SK-N-SH (cell line): ENCODE results near the gene CDC42SE2.

ENCODE experiments used
- EP300 ChIP-seq, 2 experiments: IDR thresholded peaks; 2 replicates each; pipeline versions ENCODE4 v1.4.0 to v1.6.1; 2012; ENCODE audit warnings: borderline replicate concordance in 1 of 2, low read depth in 1 of 2, low read length in 1 of 2
- FOSL2 ChIP-seq: IDR thresholded peaks from 2 replicates; pipeline ENCODE4 v1.4.0; 2012; ENCODE audit warnings: low read depth, mild to moderate bottlenecking, moderate library complexity, borderline replicate concordance
- POLR2AphosphoS5 ChIP-seq: IDR thresholded peaks from 2 replicates; pipeline ENCODE4 v1.6.1; 2012; ENCODE audit warnings: low read depth, low read length
- RCOR1 ChIP-seq: fragments of 150-350 bp; IDR thresholded peaks from 2 replicates; pipeline ENCODE4 v1.6.1; 2017; ENCODE audit warnings: antibody characterized with exemption, low read length
- REST ChIP-seq: IDR thresholded peaks from 2 replicates; pipeline ENCODE4 v1.6.1; 2012; ENCODE audit warnings: mild to moderate bottlenecking, low read depth, low read length, moderate library complexity
- SMC3 ChIP-seq: IDR thresholded peaks from 2 replicates; pipeline ENCODE4 v1.6.1; 2012; ENCODE audit warnings: low read depth, low read length, improper control_type of control experiment
- TAF1 ChIP-seq: IDR thresholded peaks from 2 replicates; pipeline ENCODE4 v1.6.1; 2012; ENCODE audit warnings: low read depth, mild to moderate bottlenecking, low read length, moderate library complexity, borderline replicate concordance
- TCF12 ChIP-seq: IDR thresholded peaks from 2 replicates; pipeline ENCODE4 v1.4.0; 2012
- YY1 ChIP-seq: IDR thresholded peaks from 2 replicates; pipeline ENCODE4 v1.4.0; 2012; ENCODE audit warnings: low read depth, mild to moderate bottlenecking
- ZBTB33 ChIP-seq: IDR thresholded peaks from 2 replicates; pipeline ENCODE4 v1.4.0; 2012; ENCODE audit warnings: low read depth, borderline replicate concordance
- TF ChIP-seq, protein P1 (sequence below): IDR thresholded peaks from 2 replicates; pipeline ENCODE4; 2012
- TF ChIP-seq, protein P2 (sequence below): IDR thresholded peaks from 2 replicates; pipeline ENCODE4 v1.4.0; 2012; ENCODE audit warnings: low read depth, borderline replicate concordance
- TF ChIP-seq, protein P3 (sequence below): fragments of 200-600 bp; sonication (generic); IDR thresholded peaks from 2 replicates; pipeline ENCODE4 v1.6.1; 2017; ENCODE audit warnings: antibody characterized with exemption, mild to moderate bottlenecking, moderate library complexity

GRCh38 chr5:131279204-131279603 is 15.4 kb downstream of the CDC42SE2 start:
- TF ChIP-seq, protein P1, sequence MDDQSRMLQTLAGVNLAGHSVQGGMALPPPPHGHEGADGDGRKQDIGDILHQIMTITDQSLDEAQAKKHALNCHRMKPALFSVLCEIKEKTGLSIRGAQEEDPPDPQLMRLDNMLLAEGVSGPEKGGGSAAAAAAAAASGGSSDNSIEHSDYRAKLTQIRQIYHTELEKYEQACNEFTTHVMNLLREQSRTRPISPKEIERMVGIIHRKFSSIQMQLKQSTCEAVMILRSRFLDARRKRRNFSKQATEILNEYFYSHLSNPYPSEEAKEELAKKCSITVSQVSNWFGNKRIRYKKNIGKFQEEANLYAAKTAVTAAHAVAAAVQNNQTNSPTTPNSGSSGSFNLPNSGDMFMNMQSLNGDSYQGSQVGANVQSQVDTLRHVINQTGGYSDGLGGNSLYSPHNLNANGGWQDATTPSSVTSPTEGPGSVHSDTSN, result no peak
- TF ChIP-seq TAF1 (no peak), REST (no peak), EP300 (IDR thresholded peaks at IDR 0.05; ENCODE audit: borderline replicate concordance in 1 of 2, low read depth in 1 of 2, low read length in 1 of 2) (no peak), ZBTB33 (no peak), FOSL2 (no peak), RCOR1 (no peak), YY1 (no peak), SMC3 (no peak), TCF12 (no peak), POLR2AphosphoS5 (no peak)
- TF ChIP-seq, protein P2, sequence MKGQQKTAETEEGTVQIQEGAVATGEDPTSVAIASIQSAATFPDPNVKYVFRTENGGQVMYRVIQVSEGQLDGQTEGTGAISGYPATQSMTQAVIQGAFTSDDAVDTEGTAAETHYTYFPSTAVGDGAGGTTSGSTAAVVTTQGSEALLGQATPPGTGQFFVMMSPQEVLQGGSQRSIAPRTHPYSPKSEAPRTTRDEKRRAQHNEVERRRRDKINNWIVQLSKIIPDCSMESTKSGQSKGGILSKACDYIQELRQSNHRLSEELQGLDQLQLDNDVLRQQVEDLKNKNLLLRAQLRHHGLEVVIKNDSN, result no peak
- TF ChIP-seq, protein P3, sequence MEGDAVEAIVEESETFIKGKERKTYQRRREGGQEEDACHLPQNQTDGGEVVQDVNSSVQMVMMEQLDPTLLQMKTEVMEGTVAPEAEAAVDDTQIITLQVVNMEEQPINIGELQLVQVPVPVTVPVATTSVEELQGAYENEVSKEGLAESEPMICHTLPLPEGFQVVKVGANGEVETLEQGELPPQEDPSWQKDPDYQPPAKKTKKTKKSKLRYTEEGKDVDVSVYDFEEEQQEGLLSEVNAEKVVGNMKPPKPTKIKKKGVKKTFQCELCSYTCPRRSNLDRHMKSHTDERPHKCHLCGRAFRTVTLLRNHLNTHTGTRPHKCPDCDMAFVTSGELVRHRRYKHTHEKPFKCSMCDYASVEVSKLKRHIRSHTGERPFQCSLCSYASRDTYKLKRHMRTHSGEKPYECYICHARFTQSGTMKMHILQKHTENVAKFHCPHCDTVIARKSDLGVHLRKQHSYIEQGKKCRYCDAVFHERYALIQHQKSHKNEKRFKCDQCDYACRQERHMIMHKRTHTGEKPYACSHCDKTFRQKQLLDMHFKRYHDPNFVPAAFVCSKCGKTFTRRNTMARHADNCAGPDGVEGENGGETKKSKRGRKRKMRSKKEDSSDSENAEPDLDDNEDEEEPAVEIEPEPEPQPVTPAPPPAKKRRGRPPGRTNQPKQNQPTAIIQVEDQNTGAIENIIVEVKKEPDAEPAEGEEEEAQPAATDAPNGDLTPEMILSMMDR, result no peak
